ENCODE data around the gene COL25A1.

COL25A1 gene

DNA sequence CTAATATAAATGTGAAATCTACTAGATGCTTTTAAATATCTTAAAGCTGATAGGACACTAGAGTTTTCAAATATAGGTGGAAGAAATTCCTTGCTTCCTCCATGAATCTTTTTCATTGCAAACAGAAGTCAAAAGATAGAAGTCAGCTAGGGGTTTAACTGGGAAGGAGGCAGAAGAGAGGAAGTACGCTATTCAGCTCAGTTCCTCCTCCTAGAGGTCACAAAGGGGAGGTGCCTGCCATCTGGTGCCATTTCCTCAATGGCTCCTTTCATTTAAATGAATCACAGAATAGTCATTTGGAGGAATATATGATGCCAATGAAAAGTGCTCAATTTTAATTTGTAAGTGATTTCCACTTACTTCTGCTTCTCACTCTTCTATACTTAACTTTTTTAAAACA lies 8.5 kb downstream of the COL25A1 start:
- no peak for DNase-seq

DNA sequence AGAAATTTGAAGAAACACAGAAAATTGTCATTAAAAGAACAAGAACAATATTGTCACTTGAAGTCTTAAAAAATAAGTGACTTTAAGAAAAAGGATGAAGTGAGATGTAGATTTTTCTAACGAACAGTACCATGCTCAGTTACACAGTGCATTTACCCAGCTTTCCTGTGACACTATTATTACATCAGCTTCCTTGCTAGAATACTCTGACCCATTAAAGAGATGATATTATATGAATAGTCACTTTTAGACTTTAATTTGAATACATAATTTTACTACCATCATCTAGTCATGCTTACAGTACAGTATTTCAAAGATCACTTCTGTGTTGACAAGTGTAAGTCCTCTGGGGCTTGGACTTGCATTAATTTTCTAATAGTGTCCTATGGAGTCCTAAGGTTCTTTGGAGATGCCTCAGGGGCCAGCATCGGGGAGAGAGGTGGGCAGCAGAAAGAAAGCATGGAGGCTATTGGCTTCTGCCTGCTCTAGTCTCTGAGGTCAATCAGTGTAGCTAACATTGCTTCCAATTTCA lies 10.7 kb downstream of the COL25A1 start:
- no peak for DNase-seq

DNA sequence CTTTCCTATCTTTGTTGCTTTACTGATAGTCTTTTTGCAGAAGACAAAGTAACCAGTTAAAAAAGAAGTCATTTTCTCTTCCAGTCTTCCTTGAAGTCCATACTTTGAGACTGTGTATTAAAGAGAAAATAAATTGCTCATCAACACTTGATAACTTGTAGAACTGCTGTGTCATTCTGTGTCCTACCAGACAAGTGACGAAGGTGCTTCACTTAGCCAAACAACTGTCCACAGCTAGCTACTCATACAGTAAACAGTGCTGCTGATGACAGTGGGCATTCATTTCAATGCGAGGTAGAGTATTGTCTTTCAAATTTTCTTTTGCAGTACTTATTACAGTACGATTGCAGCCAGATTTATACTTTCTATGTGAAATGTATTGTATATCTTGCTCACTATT lies 11.5 kb downstream of the COL25A1 start:
- no peak for DNase-seq

DNA sequence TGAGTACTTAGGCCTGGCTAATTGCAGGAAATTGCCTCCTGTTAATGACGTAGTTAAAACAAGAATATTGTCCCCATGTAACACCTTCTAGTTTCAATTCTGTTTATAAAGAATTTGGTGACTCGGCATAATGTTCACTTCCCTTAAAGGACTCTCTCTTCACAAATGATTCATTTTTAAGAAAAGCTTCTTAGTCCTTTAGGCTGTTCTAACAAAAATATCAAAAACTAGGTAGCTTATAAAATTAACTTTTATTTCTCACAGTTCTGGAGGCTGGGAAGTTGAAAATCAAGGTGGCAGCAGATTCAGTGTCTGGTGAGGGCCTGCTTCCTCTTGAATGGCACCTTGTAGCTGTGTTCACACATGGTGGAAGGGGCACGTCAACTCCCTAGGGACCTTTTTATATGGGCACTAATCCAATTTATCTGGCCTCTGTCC lies 23.8 kb downstream of the COL25A1 start:
- DNase-seq = no peak

DNA sequence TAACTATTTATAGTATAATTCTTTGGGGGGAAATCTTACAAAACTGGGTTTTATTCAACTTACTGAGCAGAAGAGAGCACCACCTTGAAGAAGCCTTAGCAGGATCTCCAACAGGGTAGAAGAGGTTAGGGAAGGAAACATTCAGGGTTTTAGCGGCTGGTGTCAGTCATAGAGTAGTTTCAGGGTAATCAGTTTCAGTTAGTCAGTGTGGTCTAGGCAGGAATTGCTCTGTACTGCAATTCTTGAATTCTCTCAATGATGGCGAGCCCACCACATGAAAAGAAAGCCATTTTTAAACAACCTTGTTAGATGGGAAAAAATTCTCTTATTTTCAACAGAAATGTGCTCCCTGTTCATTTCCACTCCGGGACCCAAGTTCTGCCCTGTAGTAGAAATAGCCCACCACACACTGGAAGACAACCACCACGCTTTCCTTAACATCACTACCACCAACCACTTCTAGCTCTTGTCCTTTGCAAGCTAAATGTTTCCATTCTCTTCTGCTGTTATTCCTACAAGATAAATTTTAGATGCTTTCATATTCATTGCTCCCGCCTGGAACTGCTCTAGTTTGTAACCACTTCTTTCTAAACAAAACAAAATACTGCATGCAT lies 25.9 kb downstream of the COL25A1 start:
- DNase-seq = no peak

DNA sequence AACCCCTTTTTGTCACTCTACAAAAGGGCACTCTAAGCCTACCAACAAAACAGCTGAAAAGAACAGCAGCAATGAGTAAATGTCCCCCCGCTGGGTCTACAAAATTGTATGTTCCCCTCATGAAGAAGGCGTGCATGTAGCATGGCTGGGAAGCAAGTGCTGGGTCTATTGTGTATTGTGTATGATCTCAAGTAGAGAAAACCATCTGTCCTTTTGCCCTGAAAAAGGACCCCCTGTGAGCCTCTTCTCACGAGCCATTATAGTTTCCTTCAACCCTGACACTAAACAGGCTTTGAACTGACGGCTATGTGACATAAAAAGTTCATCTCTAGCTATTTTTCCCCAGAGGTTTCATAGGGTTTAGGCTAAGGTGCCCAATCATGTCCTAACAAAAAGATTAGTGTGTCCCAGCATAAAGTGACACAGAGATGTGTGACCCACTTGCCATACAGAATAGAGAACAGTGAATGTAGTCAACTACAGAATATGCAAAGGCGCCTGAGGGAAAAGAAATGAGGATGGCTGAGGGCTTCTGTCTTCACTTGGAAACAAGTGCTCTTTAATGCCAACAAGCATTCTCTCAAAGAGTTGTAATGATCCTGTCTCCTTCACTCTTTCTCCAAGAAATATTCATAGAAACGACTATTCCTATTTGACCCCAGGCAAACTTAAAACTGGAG lies 27.3 kb downstream of the COL25A1 start:
- no peak for DNase-seq

DNA sequence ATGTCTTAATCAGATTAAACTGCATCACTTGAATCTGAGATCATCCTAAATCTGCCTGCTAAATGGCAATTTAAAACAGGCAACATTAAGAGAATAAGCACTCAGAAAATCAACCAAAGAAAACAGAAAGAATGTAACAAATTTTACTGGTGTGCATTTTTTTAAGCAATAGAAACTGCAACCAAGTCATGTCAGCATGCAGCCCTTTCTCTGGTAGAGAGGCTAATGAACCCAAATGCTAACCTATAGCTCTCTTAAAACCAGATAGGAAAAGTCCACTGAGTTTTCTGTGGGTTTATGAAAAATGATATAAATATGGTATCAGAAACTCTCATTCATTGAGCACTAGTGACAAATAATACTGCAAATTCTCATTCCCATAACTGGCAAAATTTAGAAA lies 35.6 kb downstream of the COL25A1 start:
- DNase-seq = no peak

DNA sequence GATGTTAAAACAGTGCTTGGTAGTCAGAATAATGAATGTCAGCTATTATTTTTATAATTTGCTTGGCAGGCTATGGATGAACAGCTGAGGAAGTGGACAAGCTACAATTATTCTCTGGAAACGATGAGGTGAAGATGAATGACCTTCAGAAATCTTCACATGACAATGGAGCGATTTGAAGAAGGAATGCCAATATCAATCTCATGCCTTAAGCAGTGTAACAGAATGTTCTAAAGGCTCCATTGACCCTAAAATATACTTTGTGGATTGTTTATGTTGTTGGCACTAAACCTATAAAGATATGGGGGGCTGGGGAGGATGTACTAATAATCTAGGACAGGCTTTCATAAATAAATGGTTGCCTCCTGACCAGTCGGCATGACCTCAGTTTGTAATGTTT lies 36.2 kb downstream of the COL25A1 start:
- DNase-seq = no peak

DNA sequence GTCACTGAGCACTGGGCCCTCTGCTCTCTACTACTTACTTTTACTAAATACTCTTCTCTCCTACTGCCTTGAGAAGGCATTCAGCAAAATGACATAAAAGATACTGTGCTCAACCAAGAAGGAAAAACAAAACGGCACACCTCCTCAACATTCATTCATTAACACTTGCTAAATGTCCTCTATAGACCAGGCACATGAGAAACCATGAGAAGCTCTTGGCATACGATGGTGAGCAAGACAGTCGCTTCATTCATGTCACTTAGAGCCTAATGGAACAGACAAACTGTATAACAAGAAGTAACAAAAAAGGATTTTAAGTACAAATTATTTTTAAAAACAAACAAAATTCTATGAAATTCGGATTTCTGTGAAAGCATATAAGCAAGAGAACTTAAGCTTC lies 38.7 kb downstream of the COL25A1 start:
- no peak for DNase-seq

DNA sequence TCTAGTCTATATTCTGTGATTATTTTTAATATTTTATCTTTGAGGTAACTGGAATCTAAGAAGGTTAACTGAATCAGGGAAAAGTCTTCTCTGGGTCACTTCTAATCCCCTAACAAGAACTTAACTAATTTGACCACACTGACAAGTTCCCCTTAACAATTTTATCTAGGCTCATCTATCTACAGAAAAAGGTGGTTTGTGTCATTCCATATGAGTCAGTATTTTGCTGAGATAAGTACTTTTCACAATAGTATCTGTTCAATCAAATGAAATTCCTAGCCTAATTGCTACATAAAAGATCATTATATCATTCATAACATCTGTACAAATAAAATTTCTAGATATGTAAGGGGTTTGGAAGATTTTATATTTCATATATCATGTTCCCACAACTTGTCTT lies 45.6 kb downstream of the COL25A1 start:
- DNase-seq = no peak

DNA sequence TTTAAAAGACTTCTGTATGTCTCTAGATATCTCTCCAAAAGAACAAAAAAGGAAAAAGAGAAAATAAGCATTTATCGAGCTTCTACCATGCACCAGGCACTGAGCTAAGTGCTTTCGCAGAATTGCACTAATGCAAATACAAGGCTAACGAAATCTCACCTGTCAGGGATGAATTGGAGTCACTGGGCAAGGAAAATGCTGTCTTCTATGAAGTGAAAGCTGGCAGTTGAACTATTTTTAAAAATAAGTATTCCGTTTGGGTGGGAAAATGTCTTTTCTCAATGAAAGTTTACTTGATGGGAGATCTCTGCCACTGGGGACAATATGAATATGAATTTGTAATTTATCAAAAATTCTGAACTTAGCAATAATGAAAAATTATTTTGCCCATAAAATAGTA lies 47.6 kb downstream of the COL25A1 start:
- DNase-seq = no peak

DNA sequence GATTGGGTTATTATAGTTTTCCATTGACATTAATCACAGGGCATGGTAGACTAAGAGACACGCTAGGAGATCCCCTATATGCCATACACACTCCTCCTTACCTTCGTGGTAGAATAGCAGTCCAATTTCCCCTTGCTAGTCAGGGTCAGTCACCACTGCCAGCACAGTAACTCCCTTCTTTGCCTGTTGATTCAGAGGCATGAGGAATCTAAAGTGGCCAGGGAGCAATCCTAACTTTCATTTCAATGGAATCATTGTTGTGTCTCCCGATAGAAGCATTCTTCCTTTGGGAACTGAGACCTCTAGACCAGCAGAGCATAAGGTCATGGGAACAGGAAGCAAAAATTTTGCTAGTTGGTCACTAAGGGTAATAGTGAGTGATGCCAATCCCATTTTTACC lies 51.1 kb downstream of the COL25A1 start:
- no peak for DNase-seq

DNA sequence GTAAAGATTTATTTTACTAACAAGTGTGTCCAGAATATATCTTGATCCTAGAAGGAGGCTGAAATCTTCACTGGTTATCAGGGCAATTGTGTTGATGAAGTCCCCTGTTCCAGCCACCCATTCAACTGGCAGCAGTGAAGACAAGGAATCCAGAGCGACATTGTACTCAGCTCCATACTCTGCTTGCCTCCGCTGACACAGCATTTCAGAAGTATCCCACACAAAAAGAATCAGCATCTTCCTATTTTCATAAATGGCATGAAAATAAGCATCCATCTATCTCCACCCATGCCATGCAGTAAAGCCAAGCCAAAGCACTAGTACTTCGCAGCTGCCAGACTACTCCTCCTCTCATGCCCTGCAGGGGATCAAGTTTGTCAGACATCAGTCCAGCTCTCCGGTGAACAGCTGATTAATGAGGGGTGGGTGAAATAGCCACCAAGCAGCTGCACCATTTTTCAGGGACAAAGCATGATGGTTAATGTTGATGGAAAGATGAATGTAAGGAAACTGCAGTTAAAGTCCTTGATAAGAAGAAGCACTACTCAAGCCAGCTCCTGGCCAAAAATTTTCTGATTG lies 54.0 kb downstream of the COL25A1 start:
- no peak for DNase-seq

DNA sequence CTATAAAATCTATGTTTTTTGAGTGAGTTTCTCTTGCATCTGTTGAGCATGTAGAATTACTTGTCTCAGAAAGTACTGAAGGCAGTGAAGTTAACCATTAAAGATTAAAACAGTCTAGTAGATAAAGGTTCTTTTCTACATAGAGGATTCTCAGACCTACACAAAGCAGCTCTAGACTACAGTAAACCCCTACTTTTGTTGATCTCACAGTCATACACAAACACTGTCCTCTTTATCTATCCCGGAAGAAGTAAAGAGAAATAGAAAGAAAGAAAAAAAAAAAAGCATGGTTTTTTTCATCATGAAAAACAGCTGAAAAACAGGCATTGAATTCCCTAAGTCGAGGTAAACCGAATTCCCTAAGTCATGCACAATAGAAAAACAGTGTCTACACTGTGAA lies 58.6 kb downstream of the COL25A1 start:
- no peak for DNase-seq

DNA sequence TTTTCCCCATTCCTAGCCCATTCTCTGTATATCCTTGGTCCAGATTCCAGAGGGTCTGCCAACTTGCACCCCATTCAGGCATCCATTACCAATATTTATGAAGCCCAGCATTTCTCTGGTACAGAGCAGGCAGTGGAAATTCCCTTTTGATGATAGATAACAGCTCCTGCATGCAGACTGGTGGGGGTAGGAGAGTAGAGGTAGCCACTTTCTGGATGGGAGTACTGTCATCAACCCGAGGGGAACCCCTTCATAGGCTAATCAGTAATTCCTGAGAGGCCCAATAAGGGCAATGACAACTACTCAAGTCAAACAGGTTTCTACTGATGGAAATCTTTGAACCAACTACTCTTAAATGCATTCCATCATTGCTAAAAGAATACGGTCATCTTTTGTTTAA lies 63.7 kb downstream of the COL25A1 start:
- DNase-seq = no peak

DNA sequence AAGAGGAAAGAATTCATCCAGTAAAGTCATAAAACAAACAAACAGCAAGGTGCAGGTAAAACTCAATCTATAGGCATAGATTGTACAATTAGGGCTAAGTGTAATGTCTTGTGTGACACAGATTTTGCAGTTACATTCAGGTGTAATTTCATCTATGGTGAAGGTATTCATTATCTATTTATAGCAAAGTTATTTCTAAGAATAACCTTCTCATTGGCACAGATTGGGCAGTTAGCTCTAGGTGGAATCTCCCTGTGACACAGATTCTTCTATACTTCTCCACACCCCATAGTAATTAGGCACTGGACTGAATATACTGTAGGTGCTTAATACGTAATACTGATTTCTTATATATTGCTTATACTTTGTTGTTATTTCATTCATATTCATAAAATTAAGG lies 66.8 kb downstream of the COL25A1 start:
- no peak for DNase-seq

DNA sequence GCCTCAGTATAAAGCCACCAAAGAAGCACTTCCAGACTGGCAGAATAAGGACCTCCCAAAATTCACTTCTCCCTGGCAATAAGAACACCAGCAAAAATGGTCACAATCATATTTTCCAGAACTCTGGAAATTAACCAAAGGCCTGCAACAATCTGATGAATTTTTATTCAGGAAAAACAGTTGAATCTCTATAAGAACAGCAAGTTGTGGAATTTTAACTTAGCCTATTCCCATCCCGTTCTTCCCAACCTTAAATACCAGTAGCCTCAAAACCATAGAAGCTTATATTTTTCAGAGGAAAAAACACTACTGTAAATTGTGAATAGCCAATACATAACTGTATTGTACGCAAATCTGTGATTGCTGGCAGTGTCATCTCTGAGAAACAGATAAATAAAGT lies 67.9 kb downstream of the COL25A1 start:
- no peak for DNase-seq

DNA sequence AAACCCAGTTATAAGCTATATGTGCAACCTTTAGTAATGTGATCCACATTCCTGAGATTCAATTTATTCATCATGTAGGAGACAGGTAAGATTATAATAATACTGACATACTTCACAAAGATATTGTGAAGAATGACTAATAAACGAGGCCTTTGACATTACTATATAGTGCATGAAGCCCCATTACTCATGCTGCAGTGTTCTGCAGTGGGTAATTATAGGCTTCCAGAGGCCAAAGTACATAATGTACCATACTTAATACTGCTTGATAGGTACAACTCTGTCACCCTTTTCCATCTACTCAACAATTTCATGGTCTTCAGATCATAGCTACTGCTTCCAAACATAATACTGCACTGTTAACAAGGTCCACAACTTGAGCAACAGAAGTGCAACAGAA lies 68.9 kb downstream of the COL25A1 start:
- no peak for DNase-seq

DNA sequence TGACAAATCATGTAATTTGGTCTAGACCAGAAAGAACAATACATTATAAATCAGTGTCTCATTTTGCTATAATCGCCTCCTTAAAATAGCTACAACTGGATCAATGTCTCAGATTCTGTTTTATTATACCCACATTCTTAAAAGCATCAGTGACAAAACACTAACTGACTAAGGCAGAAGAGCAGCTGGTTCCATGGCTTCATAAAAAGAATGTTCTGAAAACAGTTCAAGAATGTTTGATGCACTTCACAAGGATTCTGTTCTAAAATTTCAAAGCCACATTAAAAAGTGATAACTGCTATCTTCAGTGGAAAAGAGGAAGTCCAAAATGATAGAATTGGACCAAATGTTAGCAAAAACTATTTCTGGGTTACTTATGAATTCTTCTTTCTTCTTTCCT lies 69.8 kb downstream of the COL25A1 start:
- no peak for DNase-seq

DNA sequence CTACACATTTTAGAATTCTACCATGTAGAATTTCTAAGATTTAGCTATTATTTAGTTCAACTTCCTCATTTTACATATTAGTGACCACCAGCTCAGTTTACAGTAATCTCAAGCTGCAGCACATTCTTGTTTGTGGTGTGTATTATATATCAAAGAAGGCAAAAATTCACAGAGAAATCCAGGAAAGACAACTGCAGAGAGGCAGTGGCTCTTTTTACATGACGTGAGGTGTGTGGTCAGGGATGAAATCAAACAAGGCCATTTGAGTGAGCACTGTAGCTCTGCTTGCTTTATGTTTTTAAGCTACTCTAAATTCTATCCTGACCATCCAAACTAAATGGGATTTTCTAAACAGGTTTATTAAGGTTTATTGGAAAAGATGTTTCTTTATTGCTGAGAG lies 71.1 kb downstream of the COL25A1 start:
- DNase-seq = no peak

DNA sequence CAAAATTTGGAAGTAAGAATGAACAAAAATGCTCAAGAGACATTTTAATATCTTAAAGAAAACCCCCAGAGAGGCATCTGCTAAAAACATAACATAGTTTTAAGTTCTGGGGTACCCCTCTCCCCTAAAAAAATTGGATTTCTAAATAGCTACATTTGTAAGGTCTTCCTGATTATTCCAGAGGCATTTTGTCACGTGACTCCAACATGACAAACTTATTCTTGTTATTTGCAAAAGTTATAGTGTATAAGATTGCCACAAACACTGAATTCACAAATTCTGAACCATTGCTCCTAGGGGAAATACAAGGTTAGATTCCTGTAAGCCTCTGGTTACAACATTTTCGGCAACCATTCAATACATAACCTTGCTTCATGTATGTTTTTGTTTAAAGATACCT lies 73.4 kb downstream of the COL25A1 start:
- DNase-seq = no peak

DNA sequence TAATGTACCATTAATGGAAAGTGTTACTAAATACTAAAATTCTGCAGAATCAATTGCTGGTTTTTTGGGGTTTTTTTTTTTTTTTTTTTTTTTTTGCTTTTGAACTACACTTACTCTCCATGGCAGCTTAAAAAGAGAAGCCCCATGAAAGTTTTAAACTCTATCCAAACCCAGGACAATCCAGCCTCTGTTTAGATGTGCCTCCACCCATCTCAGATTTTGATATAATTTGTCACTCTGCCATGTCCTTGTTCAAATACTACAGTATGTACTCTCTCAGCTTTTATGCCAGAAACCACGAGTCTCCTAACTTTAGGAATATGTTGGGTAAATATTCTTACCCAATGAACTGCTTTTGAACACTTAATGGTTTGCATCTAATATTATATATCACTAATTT lies 84.2 kb downstream of the COL25A1 start:
- DNase-seq = no peak

DNA sequence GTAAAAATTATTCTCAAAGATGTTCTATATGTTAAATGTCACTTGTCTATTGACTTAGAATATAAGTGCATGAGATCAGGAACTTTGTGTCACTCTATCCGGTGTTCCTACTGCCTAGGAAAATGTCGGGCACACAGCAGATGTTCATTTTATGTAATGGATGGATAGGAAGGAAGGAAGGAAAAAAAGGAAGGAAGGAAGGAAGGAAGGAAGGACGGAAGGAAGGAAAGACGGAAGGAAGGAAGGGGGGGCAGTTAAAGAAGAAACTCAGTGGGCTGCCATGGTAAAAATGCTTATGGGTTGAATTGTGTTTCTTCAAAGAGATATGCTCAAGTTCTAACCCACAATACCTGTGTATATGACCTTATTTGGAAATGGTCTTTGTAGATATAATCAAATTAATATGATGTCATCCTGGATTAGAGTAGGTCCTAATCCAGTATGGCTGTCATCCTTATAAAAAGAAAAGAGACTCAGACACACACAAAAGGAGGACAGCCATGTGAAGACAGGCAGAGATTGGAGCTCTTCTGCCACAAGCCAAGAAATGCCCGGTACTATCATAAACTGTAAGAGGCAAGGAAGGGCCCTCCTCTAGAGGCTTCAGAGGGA lies 86.3 kb downstream of the COL25A1 start:
- DNase-seq = no peak
